ENCODE data around the gene ARHGAP6.

Gene ARHGAP6

GRCh38 chrX:11424903-11425674 is 240.6 kb downstream of the ARHGAP6 start:
- no peak for DNase-seq (ENCODE audit: low read depth in 2 of 2)

DNA sequence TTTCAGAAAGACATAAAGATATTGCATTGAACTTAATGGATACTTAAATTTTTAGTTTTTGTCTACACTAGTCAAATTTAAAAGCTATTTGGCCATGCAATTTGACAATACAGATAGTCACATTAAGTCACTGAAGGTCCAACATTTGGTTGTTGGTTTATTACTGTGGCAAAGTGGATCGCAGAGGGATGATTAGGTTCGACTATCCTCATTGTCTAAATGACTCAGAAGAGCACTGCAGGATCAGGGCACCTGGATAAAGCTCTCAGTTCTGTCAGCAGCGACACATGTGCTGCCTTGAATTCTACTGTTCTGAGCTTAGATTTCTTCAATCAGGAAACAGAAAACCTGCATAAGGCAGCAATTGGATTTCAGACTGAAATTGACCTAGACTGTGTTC is 241.8 kb downstream of the ARHGAP6 start:
- no peak for DNase-seq (ENCODE audit: low read depth in 2 of 2)

DNA sequence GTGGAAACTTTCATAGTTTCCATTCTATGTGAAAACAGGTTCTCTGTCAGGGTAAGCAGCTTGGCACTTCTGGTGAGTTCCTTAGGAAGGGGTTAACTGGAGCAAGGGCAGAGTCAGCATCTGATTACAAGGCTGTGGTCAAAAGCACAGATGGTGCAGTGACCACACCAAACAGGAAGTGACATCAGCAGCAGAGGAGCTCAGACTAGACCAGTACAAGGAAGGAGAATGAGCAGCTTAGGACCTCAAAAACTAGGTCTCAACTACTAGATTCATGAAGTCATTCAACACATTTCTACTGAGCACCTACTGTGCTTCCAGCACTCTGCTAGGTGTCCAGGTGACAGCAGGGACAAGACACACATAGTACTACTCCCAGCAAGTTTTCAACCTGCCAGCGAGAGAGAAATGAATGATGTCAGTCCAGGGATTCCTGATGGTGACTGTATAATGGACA is 242.3 kb downstream of the ARHGAP6 start:
- DNase-seq (ENCODE audit: low read depth in 2 of 2): no peak

GRCh38 chrX:11422525-11422857 is 243.2 kb downstream of the ARHGAP6 start:
- DNase-seq (ENCODE audit: low read depth in 2 of 2): no peak

GRCh38 chrX:11421805-11422524 is 243.8 kb downstream of the ARHGAP6 start:
- no peak for DNase-seq (ENCODE audit: low read depth in 2 of 2)

GRCh38 chrX:11420851-11421250 is 244.9 kb downstream of the ARHGAP6 start:
- no peak for DNase-seq (ENCODE audit: low read depth in 2 of 2)

GRCh38 chrX:11419102-11419501 is 246.6 kb downstream of the ARHGAP6 start:
- no peak for DNase-seq (ENCODE audit: low read depth in 2 of 2)

DNA sequence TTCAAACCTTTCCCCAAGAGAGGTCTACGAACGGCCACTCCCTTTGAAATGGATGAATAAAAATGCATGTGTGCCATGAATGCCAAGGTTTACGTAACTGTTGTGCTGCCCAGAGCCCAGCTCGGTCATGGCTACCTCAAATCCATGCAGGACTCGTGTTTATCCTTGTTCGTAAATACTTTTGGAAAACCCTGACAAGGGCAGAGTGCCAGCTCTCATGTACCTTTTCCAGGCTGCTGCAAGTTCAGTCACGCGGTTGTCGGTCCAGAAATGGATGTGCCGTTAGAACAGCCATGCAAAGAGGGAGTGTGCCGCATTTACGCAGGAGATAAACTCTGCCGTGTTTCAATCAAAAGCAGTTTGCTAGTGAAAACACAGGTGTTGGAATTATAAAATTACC is 249.1 kb downstream of the ARHGAP6 start:
- no peak for DNase-seq (ENCODE audit: low read depth in 2 of 2)

DNA sequence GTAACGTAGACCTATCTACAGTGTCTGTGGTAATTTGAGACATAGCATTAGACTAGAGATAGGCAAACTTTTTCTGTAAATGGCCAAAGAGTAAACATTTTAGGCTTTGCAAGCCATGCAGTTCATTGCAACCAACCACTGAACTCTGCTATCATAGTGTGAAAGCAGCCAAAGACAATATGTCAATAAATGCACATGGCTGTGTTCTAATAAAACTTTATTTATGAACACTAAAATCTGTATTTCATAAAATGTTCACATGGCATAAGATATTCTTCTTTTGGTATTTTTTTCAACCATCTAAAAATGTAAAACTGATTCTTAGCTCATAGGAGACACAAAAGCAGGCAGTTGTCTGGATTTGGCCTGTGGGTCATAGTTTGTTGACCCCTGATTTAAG is 251.6 kb downstream of the ARHGAP6 start:
- no peak for DNase-seq (ENCODE audit: low read depth in 2 of 2)

DNA sequence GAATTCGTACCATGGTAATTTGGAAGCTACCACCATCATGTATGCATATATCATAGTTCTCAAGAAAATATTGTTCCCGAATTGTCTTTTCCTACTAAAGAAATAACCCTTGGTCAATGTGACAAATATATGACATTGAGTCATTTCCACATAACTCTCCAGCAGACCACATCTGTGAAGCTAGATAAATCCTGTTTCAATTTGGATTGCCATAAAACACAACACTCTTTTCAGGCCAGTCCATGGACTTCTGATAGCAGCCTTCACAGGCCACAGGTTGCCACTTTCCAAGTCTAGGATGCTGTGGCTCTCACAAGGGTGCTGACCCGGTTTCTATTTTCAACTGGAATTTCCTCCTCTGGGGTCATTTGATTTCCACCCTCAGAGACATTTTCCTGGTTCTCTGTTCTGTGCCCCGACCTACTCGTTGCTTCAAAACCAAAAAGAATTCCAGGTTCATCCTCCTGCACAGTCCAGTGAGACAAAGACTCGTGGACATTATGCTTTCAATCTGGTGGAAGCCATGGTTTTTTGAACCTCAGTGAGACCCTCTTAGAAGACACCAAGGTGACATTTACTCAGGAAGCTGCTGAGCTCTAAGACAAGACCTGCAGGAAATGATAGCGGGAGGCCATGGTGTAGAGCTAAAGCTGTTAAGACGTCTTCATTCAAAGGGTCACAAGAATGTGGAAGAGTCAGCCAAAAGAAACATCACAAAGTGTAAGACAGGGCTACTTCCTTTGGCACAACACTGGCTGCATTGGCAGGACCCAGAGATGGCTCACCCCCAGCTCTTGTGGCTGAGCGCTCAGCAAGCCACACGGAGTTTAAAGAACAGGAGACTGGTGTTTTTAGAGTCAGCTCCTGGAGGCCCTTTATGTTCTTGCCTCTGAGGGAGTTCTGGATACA is 252.8 kb downstream of the ARHGAP6 start:
- no peak for DNase-seq (ENCODE audit: low read depth in 2 of 2)

DNA sequence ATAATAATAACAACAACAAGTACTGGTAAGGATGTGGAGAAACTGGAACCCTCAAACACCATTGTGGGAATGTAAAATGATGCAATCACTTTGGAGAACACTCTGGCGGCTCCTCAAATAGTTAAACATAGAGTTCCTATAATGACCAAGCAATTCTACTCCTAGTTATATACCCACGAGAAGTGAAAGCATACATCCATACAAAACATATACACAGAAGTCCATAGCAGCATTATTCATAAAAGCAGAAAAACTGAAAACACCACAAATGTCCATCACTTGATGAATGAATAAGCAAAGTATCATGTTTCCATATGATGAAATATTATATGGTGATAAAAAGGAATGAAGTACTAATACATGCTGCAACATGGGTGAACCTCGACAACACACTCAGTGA is 255.8 kb downstream of the ARHGAP6 start:
- DNase-seq (ENCODE audit: low read depth in 2 of 2): no peak

DNA sequence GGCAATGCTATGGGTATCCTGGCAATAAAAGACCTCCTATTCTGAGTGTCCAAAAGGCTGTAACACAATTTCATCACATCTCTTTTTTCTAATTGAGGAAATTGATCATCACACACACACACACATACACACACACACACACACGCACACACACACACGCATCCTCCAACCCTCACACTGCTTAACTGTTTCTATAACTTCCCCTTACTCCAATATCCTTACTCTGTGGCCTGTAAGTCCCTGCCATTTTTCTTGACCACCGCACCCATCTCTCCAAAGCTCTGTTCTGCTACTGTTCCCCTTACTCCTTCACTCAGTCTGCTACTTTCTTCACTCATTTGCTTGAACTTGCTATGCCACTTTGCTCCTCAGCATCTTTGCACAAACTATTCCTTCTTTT is 256.9 kb downstream of the ARHGAP6 start:
- no peak for DNase-seq (ENCODE audit: low read depth in 2 of 2)

- DNase-seq (ENCODE audit: low read depth in 2 of 2): no peak
These were observed 257.7 kb downstream of the ARHGAP6 start for GRCh38 chrX:11408109-11408405.

GRCh38 chrX:11407331-11408108 is 258.2 kb downstream of the ARHGAP6 start:
- DNase-seq (ENCODE audit: low read depth in 2 of 2): no peak

DNA sequence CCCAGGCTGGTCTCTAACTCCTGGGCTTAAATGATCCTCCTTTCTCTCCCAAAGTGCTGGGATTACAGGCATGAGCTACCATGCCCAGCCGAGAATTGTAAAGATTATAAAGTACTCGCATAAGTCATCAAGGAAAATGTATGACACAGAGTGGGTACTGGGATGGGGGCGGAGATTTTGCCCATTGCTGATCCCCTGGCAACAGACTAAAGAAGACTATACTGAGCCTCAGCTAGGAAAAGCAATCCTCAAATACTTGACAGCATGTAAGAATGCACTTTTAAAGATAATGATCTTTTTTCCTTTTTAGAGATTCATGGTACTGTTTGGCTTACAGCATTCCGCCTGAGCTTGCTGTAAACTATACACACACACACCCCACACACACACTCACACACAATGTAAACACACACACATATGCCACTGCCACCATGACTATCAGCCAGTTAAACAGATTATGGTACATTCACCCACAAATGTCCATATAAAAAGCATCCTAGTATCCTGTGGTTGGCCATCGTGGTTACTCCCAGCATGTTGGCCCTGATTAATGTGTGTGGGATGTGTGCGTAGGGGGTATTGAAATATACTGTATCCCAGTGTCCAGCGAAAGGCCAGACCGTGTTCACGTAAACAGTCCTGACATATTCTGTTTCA is 259.5 kb downstream of the ARHGAP6 start:
- no peak for DNase-seq (ENCODE audit: low read depth in 2 of 2)

GRCh38 chrX:11403631-11404030 is 262.1 kb downstream of the ARHGAP6 start:
- no peak for DNase-seq (ENCODE audit: low read depth in 2 of 2)

DNA sequence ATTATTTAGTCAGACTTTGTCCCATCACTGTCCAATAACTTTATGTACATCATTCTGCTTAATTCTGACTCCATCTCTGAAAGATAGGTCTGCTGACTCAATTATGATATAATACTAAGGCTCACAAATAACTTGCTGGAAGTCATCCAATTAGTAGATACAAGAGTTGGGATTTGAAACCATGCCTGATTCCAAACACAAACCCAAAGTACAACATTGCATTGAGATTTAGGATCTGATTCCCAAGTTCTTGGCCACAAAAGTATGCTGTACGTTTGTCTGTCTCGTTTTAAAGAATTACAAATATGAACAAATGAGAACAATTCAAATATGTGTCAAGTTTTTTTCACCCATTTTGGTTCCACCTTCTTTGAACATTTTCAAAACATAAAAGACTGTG is 263.8 kb downstream of the ARHGAP6 start:
- no peak for DNase-seq (ENCODE audit: low read depth in 2 of 2)

- no peak for DNase-seq (ENCODE audit: low read depth in 2 of 2)
These were observed 266.1 kb downstream of the ARHGAP6 start for GRCh38 chrX:11399489-11400094.

DNA sequence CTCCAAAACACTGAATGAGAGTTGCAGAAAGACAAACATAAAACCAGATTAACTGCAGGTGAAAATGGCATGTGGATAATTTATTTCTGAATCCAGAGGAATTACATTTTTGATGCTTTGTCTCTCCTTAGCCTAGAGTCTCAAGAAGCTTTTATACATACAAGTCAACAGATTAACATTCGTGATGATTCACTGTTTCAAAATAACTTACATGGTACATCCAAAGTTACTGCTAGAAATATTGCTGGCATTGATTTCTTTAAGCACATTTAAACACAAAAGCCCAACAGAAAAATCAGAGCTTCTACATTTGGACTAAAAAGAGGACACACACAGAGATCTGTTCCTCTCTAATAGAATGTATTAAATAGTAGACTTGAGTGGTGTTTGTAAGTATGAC is 266.9 kb downstream of the ARHGAP6 start:
- DNase-seq (ENCODE audit: low read depth in 2 of 2): no peak

GRCh38 chrX:11398139-11398538 is 267.6 kb downstream of the ARHGAP6 start:
- no peak for DNase-seq (ENCODE audit: low read depth in 2 of 2)

- DNase-seq (ENCODE audit: low read depth in 2 of 2): no peak
These were observed 268.0 kb downstream of the ARHGAP6 start for GRCh38 chrX:11397680-11398079.
